Subcutaneous adipose tissue (tissue), 4 donors: ENCODE data around the gene SURF1. TPM values are rescaled to one million over a fixed set of nuclear protein-coding genes. Genes with fewer than 3 reads are reported as not detected.

Source experiments
- CTCF ChIP-seq: fragments of 450-650 bp; IDR thresholded peaks from one replicate; pipeline ENCODE4 v1.5.1; 2016; ENCODE audit warnings: low read depth, mild to moderate bottlenecking, control low read depth, antibody characterized with exemption, moderate library complexity
- total RNA-seq, 4 donors: library from RNA; depleted of rRNA; stranded (reverse); fragments of >200 nt; gene quantifications; one replicate each; pipeline ENCODE4 v1.1.0, GENCODE V29; 2016

The SURF1 gene
- total RNA-seq, 4 donors from 2014 or later = 42.7 to 62.5 (median 59.4) TPM

GRCh38 chr9:133333011-133333410 is 23.3 kb downstream of the SURF1 start:
- TF ChIP-seq CTCF = no peak

GRCh38 chr9:133332381-133332730 is 23.9 kb downstream of the SURF1 start:
- TF ChIP-seq CTCF = no peak

- no peak for TF ChIP-seq CTCF
Observed at GRCh38 chr9:133331641-133332380, 24.5 kb downstream of the SURF1 start.

GRCh38 chr9:133331221-133331620 is 25.1 kb downstream of the SURF1 start:
- no peak for TF ChIP-seq CTCF

GRCh38 chr9:133327834-133328484 is 28.3 kb downstream of the SURF1 start:
- TF ChIP-seq CTCF = no peak

GRCh38 chr9:133323991-133324703 is 32.1 kb downstream of the SURF1 start:
- no peak for TF ChIP-seq CTCF

- no peak for TF ChIP-seq CTCF
Observed at GRCh38 chr9:133323211-133323610, 33.1 kb downstream of the SURF1 start.
